HepG2 (cell line): ENCODE results near the gene MYO3B. TPM values are rescaled to one million over a fixed set of nuclear protein-coding genes. Genes with fewer than 3 reads are reported as not detected.

ENCODE experiments used
- ATAC-seq: fragments of 200-7000 bp; cut with Tn5 transposase; 3 replicates; pipeline ENCODE4 v1.9.1; 2020; ENCODE audit warnings: mild to moderate bottlenecking, moderate library complexity
- BruUV-seq: library from RNA; stranded (reverse); fragments of 400-500 nt; replicated peaks from 2 replicates; lab custom pipeline; 2021; lab: Mats Ljungman, UMichigan
- CTCF ChIA-PET: fragments of 300-600 bp; formaldehyde crosslinking; extraction: SDS; loops from one replicate; lab custom pipeline; 2021; ENCODE audit warnings: low total read pairs, inconsistent platforms, low intra/inter-chr PET ratio; lab: Yijun Ruan, JAX
- POLR2A ChIA-PET: fragments of 350-600 bp; sonication (Branson Sonifier 250); formaldehyde crosslinking; loops from one replicate; lab custom pipeline; 2020; ENCODE audit warnings: antibody characterized with exemption, inconsistent platforms; lab: Yijun Ruan, JAX
- DNase-seq: peaks from one replicate; pipeline ENCODE4 v3.0.0-alpha.2; 2015; ENCODE audit warnings: low spot score
- FAIRE-seq: peaks from 3 replicates; lab custom pipeline; 2011; peaks lifted over from hg19 to GRCh38; lab: Jason Lieb, UNC
- H2AFZ ChIP-seq: one replicate; pipeline ENCODE4 v1.6.1; 2011; ENCODE audit warnings: low read length, inconsistent platforms
- H3K27ac ChIP-seq: fragments of 300-600 bp; 3 replicates; pipeline ENCODE4 v1.8.0; 2011; ENCODE audit warnings: mixed run types, mild to moderate bottlenecking, mixed read lengths, low read length, inconsistent platforms; ENCODE audit not compliant: insufficient read depth; ENCODE audit errors: extremely low read length
- H3K27me3 ChIP-seq, 2 experiments: fragments of 200-600 bp in 1 of 2; 2 replicates in 1 of 2; 3 replicates in 1 of 2; pipeline versions ENCODE4 v1.6.0 to v1.8.0; 2011; ENCODE audit warnings: low read length in 2 of 2, mild to moderate bottlenecking in 2 of 2, moderate library complexity in 2 of 2, inconsistent platforms in 1 of 2; ENCODE audit not compliant: insufficient read depth in 2 of 2, control insufficient read depth in 1 of 2
- H3K36me3 ChIP-seq, 2 experiments: fragments of 200-600 bp in 1 of 2; replicated peaks in 1 of 2; 2 replicates in 1 of 2; 3 replicates in 1 of 2; pipeline versions ENCODE4 v1.5.1 to v1.8.0; 2011; ENCODE audit warnings: low read length in 2 of 2, inconsistent platforms in 1 of 2; ENCODE audit not compliant: insufficient read depth in 2 of 2, control insufficient read depth in 1 of 2
- H3K4me1 ChIP-seq: 2 replicates; pipeline ENCODE4 v1.5.1; 2012; ENCODE audit warnings: low read length, inconsistent platforms; ENCODE audit not compliant: insufficient read depth
- H3K4me2 ChIP-seq: 2 replicates; pipeline ENCODE4 v1.6.0; 2011; ENCODE audit warnings: low read depth, low read length, inconsistent platforms
- H3K4me3 ChIP-seq, 3 experiments: fragments of 200-600 bp in 1 of 3; sonication (generic), shearing (Covaris generic) in 1 of 3; replicated peaks in 1 of 3; 2 replicates each; pipeline ENCODE4 v1.5.1; 2011 to 2016; ENCODE audit warnings: low read length in 3 of 3, inconsistent platforms in 2 of 3, low read depth in 2 of 3, mild to moderate bottlenecking in 2 of 3, control low read depth in 1 of 3, mixed read lengths in 1 of 3; ENCODE audit not compliant: insufficient read depth in 1 of 3
- H3K79me2 ChIP-seq: one replicate; pipeline ENCODE4 v1.6.1; 2011; ENCODE audit warnings: low read length, inconsistent platforms; ENCODE audit not compliant: insufficient read depth
- H3K9ac ChIP-seq: 2 replicates; pipeline ENCODE4 v1.6.0; 2011; ENCODE audit warnings: mild to moderate bottlenecking, low read depth, low read length, inconsistent platforms; ENCODE audit not compliant: insufficient read depth
- H3K9me3 ChIP-seq: 2 replicates; pipeline ENCODE4 v1.5.1; 2012; ENCODE audit warnings: mild to moderate bottlenecking, low read length
- H4K20me1 ChIP-seq: 2 replicates; pipeline ENCODE4 v1.6.0; 2011; ENCODE audit warnings: inconsistent platforms, mild to moderate bottlenecking, low read length, moderate library complexity; ENCODE audit not compliant: insufficient read depth
- AGO2 ChIP-seq: fragments of 200-400 bp; formaldehyde crosslinking; optimal IDR thresholded peaks from 2 replicates; pipeline ENCODE3; 2017; ENCODE audit warnings: mild to moderate bottlenecking, low read depth, low read length, moderate library complexity
- HCFC1 ChIP-seq: fragments of 150-350 bp; IDR thresholded peaks from 2 replicates; pipeline ENCODE4 v1.6.1; 2014; ENCODE audit warnings: low read depth, low read length
- HDAC6 ChIP-seq: fragments of 200-600 bp; sonication (generic); IDR thresholded peaks from 2 replicates; pipeline ENCODE4 v1.7.0; 2017; ENCODE audit warnings: mild to moderate bottlenecking, antibody characterized with exemption, low read length, low read depth
- HOXA5 ChIP-seq: sonication (generic); formaldehyde crosslinking; IDR thresholded peaks from 2 replicates; pipeline ENCODE4 v1.4.0; 2020; ENCODE audit warnings: missing genetic modification reagents
- MAFF ChIP-seq: IDR thresholded peaks from 2 replicates; pipeline ENCODE4 v1.6.1; 2011; ENCODE audit warnings: low read depth, low read length, improper control_type of control experiment
- MAFK ChIP-seq, 2 experiments: IDR thresholded peaks in 1 of 2; conservative IDR thresholded peaks in 1 of 2; 2 replicates each; pipeline ENCODE4 v1.6.1; 2011; ENCODE audit warnings: improper control_type of control experiment in 2 of 2, low read length in 2 of 2
- NFE2L2 ChIP-seq: fragments of 150-350 bp; IDR thresholded peaks from 2 replicates; pipeline ENCODE4 v1.6.1; 2014; ENCODE audit warnings: low read length
- ZNF782 ChIP-seq: sonication (generic); formaldehyde crosslinking; IDR thresholded peaks from 2 replicates; pipeline ENCODE4 v1.4.0; 2020; ENCODE audit warnings: missing genetic modification reagents, mild to moderate bottlenecking, borderline replicate concordance
- WGBS: methylation state at CpG from one replicate; pipeline ENCODE4 v1.1.6; 2017; ENCODE audit warnings: low lambda C conversion rate; 5-methylcytosine and 5-hydroxymethylcytosine counted together
- in situ Hi-C: cut with HindIII; loops from 2 replicates; pipeline ENCODE4 v1.10.0; 2017; ENCODE audit warnings: low pct_unique_long_range_greater_than_20kb; ENCODE audit not compliant: extremely low pct_ligation_motif_present
- intact Hi-C: fragments of 100-400 bp; cut with micrococcal nuclease; formaldehyde crosslinking; loops from one replicate; pipeline ENCODE4 v1.10.0; 2022; ENCODE audit not compliant: unreplicated experiment
- polyA plus RNA-seq, 8 experiments: library from polyadenylated mRNA; depleted of rRNA in 3 of 8; stranded (reverse) in 7 of 8; unstranded in 1 of 8; fragments of >200 nt; fragmentation: Illumina TruSeq in 4 of 8; extraction: Trizol in 4 of 8; gene quantifications; 2 replicates each; pipeline versions ENCODE4 v1.2.1 to v1.2.3, GENCODE V29; 2011 to 2016; ENCODE audit warnings: low read depth in 4 of 8, missing spikeins in 1 of 8, mixed read lengths in 1 of 8; ENCODE audit not compliant: insufficient read depth in 1 of 8
- total RNA-seq, 5 experiments: library from RNA; depleted of rRNA; stranded (reverse); fragments of >200 nt; fragmentation: Illumina TruSeq; extraction: Trizol; gene quantifications; 2 replicates each; pipeline ENCODE4 v1.2.3, GENCODE V29; 2016; ENCODE audit warnings: low read depth in 1 of 5
- TF ChIP-seq, protein P1 (sequence below): sonication (generic); formaldehyde crosslinking; IDR thresholded peaks from 2 replicates; pipeline ENCODE4 v1.5.0; 2020; ENCODE audit warnings: missing genetic modification reagents

MYO3B gene
- total and polyA plus RNA-seq, 2 of the 13 experiments (the other 11 are each of a cell fraction or from before 2014, with no cell fraction given), result 0.01 TPM; not detected in 1

DNA sequence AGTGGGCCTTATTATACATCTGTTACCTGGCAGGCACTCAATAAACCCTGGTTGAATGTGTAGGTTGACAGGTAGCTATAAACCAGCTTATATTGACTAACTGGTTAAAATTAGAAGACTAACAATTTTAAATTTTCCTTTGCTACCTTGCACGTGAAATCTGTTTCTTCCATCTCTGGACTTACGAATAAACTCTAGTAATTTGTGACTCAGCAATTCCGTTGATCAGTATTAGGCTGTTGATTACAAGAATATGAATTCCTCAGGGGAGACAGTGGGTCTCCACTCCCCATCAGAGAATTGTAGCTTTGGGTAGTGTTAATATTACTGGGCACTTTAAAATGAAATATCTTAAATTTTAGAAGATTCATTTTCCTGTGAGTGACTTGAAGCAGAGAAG is 399.4 kb downstream of the MYO3B start:
- DNase-seq (no peak), ATAC-seq (no peak), FAIRE-seq (no peak)
- BruUV-seq, result no TSS peak
- 47% methylated on average over 3 of the region's 3 CpGs for WGBS
- TF ChIP-seq HCFC1 (no peak), NFE2L2 (peak; percentile 51; the same call in 1 of the 2 replicates), AGO2 (no peak), HDAC6 (no peak), ZNF782 (CRISPR knock-in tag) (no peak), MAFF (0 out of 2 replicates have a peak, but pooled peaks have one; percentile 5), HOXA5 (CRISPR knock-in tag) (no peak), MAFK (conservative IDR thresholded peaks at IDR 0.05 in 1 of 2, IDR thresholded peaks at IDR 0.05 in 1 of 2; ENCODE audit: low read length in 2 of 2) (peak; percentile 17 to 30; a peak in 1 of 4 replicates)
- TF ChIP-seq, protein P1, sequence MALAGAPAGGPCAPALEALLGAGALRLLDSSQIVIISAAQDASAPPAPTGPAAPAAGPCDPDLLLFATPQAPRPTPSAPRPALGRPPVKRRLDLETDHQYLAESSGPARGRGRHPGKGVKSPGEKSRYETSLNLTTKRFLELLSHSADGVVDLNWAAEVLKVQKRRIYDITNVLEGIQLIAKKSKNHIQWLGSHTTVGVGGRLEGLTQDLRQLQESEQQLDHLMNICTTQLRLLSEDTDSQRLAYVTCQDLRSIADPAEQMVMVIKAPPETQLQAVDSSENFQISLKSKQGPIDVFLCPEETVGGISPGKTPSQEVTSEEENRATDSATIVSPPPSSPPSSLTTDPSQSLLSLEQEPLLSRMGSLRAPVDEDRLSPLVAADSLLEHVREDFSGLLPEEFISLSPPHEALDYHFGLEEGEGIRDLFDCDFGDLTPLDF (CRISPR knock-in tag), result no peak
- peaks cover 2 to 16% of the 10 kb centered on the region in 2 experiments; a peak in 3 of 5 replicates for H3K27me3 ChIP-seq
- H3K4me1 ChIP-seq, result peaks cover 10% of the 10 kb centered on the region
- H3K9ac ChIP-seq, result no peak overlapping the region
- H4K20me1 ChIP-seq, result no peaks in the 10 kb centered on the region
- POLR2A ChIA-PET, result no interaction called here
- H3K4me3 ChIP-seq, result no peak overlapping the region
- no peak overlapping the region for H2AFZ ChIP-seq
- CTCF ChIA-PET, result no interaction called here
- no peaks in the 10 kb centered on the region for H3K9me3 ChIP-seq
- intact Hi-C loops, result no loop called here
- no peaks in the 10 kb centered on the region for H3K36me3 ChIP-seq
- no peaks in the 10 kb centered on the region for H3K79me2 ChIP-seq
- H3K4me2 ChIP-seq, result no peak overlapping the region
- in situ Hi-C loops, result no loop called here
- H3K27ac ChIP-seq, result no peak overlapping the region
